Measurements from ENCODE around the gene TMED4.
"Not testable (repeated sequence)": the region's sequence is repeated elsewhere in the genome, so short reads cannot be mapped to it uniquely, and the experiment has no call there.

TMED4 gene

DNA sequence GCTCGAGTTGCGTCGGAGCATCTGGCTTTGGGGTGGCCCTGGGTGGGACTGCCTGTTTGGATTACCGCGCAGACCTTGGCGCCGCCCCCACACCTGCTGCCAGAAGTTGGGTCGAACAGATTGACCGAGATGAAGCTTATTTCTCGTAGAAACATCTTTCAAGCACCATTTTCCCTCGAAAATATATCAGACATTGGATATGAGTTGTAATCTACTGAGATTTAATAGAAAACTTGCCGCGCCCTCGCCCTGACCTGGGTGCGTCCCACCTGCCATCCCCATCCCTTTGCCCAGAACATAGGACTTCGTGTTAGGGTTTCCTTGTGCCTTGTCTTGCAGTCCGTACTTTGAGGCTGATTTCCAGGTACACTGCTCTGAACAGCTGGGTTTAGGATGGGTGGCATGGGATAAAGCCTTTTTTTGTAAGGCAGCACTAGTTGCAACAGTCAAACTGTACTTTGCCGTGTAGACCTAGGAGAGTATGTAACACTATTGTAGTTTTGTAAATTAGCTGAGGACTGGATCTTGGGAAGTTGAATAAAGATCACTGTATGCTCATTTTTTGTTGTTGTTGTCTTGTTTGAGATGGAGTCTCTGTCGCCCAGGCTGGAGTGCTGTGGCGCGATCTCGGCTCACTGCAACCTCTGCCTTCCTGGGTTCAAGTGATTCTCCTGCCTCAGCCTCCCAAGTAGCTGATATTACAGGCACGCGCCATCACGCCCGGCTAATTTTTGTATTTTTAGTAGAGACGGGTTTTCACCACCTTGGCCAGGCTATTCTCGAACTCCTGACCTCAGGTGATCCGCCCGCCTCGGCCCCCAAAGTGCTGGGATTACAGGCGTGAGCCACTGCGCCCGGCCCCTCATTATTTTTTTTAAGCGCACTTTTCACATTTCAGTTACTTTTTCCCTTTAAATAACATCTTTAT, 25.4 kb upstream of the TMED4 start:
- no peak for DNase-seq

DNA sequence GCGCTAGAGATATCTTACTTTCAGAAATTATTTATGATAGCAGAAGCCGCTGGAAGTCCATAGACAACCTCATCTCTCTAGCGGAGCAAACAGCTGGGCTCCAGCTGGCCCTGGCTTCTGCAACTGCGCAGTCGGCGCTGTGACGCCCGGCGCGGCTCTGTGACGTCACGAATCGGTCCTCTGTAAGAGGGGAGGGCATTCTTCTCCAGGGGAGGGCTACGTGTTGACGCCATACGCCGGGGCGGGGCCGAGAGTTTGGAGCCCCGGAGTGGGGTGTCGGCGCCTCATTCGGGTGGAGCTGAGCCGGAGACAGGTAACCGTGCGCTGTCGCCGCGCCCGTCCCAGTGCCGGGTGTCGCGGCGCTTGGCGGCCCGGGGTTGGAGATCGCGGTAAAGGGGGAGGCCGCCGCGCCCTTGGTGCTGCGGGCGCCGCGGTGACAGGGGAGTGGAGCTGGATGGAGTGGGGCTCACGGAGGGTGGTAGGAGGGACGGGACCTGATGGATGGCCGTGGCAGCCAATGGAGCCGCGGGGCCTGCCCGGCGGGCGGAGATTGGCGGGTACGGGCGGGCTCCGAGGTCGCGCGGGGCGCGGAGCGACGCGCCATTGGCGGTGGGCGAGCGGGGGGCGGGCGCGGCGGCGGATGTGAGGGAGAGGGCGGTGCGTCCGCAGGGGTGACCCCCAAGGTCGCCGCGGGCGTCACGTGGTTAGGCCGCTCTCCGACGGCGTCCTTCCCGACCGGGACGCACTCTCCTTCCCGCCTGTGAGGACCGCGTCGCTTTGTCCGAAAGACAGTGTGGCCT, 24.5 kb upstream of the TMED4 start, which contains the start of gene OGDH:
Gene OGDH, plus strand, starts transcription at position 287 of the 800 bp plus-strand sequence. CDS start 17,717 bp downstream, outside the sequence.
- DNase-seq, result peak; percentile 99

- no peak for DNase-seq
Measured at GRCh38 chr7:44604941-44605340, 22.9 kb upstream of the TMED4 start.

DNA sequence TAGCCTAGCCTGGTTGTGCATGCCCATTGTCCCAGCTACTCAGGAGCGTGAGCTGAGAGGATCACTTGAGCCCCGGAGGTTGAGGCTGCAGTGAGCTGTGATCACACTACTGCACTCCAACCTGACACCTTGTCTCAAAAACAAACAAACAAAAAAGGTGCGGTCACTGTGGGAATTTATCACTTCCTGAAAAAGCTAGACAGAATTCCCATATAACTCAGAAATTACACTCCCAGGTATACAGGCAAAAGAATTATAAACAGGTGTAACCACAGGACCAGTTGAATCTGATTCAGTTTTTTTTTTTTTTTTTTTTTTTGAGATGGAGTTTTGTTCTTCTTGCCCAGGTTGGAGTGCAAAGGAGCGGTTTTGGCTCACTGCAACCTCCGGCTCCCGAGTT, 21.2 kb upstream of the TMED4 start:
- no peak for DNase-seq

DNA sequence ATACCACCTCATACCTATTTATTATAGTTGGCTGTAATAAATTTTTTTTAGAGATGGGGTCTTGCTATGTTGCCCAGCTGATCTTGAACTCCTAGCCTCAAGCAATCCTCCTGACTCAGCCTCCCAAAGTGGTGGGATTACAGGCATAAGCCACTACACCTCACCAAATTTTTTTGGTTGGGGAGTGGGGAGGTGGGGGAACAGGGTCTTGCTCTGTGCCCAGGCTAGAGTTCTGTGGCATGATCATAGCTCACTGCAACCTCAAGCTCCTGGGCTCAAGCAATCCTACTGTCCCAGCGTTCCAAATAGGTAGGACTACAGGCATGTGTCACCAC, 20.5 kb upstream of the TMED4 start:
- DNase-seq, result no peak

- DNase-seq, result no peak
Measured at GRCh38 chr7:44599222-44599621, 17.2 kb upstream of the TMED4 start.

- not testable (repeated sequence) for DNase-seq
Measured at GRCh38 chr7:44597181-44597580, 15.2 kb upstream of the TMED4 start.

GRCh38 chr7:44595934-44596635, 14.1 kb upstream of the TMED4 start:
- DNase-seq, result peak; percentile 9

- no peak for DNase-seq
Measured at GRCh38 chr7:44590910-44591309, 8.9 kb upstream of the TMED4 start.

- DNase-seq, result peak; percentile 33
Measured at GRCh38 chr7:44587843-44588711, 6.0 kb upstream of the TMED4 start.

GRCh38 chr7:44583146-44583865, 1.3 kb upstream of the TMED4 start:
- DNase-seq, result no peak

- DNase-seq, result no peak
Measured at GRCh38 chr7:44580945-44581878, 819 bp downstream of the TMED4 start.

- DNase-seq, result no peak
Measured at GRCh38 chr7:44576228-44576627, 5.8 kb downstream of the TMED4 start.

- no peak for DNase-seq
Measured at GRCh38 chr7:44575054-44575453, 7.0 kb downstream of the TMED4 start.

DNA sequence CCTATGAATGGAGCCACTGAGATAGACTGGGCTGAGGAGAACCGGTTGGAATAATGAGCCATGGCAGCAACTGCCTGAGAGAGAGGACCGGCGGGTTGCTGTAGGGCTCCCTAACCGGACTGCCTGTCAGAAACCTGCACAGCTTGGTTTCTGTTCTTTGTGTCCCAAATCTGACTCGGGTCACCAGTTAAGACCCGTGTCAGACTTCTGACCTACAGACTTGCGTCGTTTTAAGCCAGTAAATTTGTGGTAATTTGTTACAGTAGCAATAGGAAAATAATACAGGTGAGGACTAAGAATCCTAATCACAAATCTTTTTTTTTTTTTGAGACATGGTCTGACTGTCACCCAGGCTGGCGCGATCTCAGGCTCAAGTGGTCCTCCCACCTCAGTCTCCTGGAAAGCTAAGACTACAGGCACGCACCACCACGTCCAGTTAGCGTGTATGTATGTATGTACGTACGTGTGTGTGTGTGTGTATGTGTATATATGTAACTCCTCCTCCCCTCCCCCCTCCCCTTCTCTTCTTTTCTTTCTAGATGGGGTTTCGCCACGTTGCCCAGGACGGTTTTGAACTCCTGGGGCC, 7.7 kb downstream of the TMED4 start:
- DNase-seq, result no peak

GRCh38 chr7:44573464-44574286, 8.4 kb downstream of the TMED4 start, which contains the start of gene DDX56:
TSS of gene DDX56 (minus strand) at chr7:44573908. CDS start at chr7:44573895, 13 bp downstream.
- peak; percentile 96 for DNase-seq

DNA sequence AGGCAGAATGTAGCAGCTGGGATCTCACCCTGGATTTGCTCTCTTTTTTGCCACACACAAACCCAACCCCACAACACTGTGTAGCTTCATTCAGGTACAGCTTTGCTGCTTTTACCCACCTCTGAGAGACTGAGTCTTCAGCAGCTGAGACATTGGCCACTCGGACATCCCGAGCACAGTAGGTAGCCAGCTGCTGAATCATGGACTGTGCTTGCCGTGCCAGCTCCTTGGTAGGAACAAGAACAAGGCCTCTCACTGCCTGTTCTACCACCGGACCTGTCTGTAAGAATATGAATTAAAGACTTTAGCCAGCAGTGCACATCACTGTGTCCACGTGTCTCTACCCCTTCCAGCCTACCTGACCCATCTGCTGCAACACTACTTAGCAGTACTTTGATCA, 9.3 kb downstream of the TMED4 start:
- DNase-seq, result no peak

DNA sequence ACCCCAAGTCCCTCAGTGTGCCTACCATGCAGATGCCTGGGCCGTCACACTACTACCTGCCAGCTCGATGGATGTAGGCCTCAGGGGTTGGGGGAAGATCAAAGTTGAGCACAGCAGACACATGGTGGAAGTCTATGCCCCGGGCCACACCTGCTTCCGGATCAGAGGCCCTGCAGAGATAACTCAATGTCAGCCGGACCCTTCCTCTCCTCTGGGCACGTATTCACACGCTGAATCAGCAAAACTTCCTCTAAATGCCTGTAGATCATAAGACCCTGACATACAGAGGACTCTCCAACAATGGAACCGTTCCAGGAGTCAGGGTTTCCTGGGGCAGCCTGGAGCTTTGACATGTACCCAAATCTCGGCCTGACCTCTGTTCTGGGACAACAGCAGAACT, 12.1 kb downstream of the TMED4 start:
- DNase-seq, result no peak
